ENCODE data around the gene NSG1. TPM values are rescaled to one million over a fixed set of nuclear protein-coding genes. Genes with fewer than 3 reads are reported as not detected.

NSG1 gene
- total RNA-seq, 2 donors from 2014 or later: 0.27 to 0.56 TPM

- DNase-seq (ENCODE audit: low spot score) (no peak), ATAC-seq (ENCODE audit: insufficient number of reproducible peaks, low FRiP score, low read depth) (no peak)
- no peaks in the 10 kb centered on the region for H3K27me3 ChIP-seq (replicated peaks; ENCODE audit: insufficient read depth)
- no peak for TF ChIP-seq CTCF (IDR thresholded peaks at IDR 0.05)
- no peak overlapping the region for H3K27ac ChIP-seq
- H3K4me1 ChIP-seq (ENCODE audit: control insufficient read depth in 1 of 2, low read depth in 2 of 2): no peaks in the 10 kb centered on the region
- H3K36me3 ChIP-seq: no peaks in the 10 kb centered on the region
- no peaks in the 10 kb centered on the region for H3K9me3 ChIP-seq
- no peak overlapping the region for H3K4me3 ChIP-seq
Observed at GRCh38 chr4:4394644-4395043, 7.7 kb downstream of the NSG1 start.

GRCh38 chr4:4395371-4395770 is 8.5 kb downstream of the NSG1 start:
- TF ChIP-seq CTCF (IDR thresholded peaks at IDR 0.05): no peak
- Histone ChIP-seq H3K27me3 (replicated peaks; ENCODE audit: insufficient read depth) (no peaks in the 10 kb centered on the region), H3K4me1 (ENCODE audit: control insufficient read depth in 1 of 2, low read depth in 2 of 2) (no peaks in the 10 kb centered on the region), H3K36me3 (no peaks in the 10 kb centered on the region), H3K4me3 (no peak overlapping the region), H3K9me3 (peaks cover 2% of the 10 kb centered on the region), H3K27ac (no peak overlapping the region)
- ATAC-seq (ENCODE audit: insufficient number of reproducible peaks, low FRiP score, low read depth) (no peak), DNase-seq (ENCODE audit: low spot score) (no peak)

GRCh38 chr4:4395849-4396627 is 9.1 kb downstream of the NSG1 start:
- Histone ChIP-seq H3K27ac (no peak overlapping the region), H3K27me3 (replicated peaks; ENCODE audit: insufficient read depth) (no peaks in the 10 kb centered on the region), H3K4me3 (no peak overlapping the region), H3K4me1 (ENCODE audit: control insufficient read depth in 1 of 2, low read depth in 2 of 2) (no peaks in the 10 kb centered on the region), H3K9me3 (peaks cover 5% of the 10 kb centered on the region), H3K36me3 (no peaks in the 10 kb centered on the region)
- TF ChIP-seq CTCF (IDR thresholded peaks at IDR 0.05): no peak
- no peak for ATAC-seq (ENCODE audit: insufficient number of reproducible peaks, low FRiP score, low read depth)
- no peak for DNase-seq (ENCODE audit: low spot score)

- Histone ChIP-seq H3K9me3 (peaks cover 5% of the 10 kb centered on the region), H3K4me1 (ENCODE audit: control insufficient read depth in 1 of 2, low read depth in 2 of 2) (no peaks in the 10 kb centered on the region), H3K27me3 (replicated peaks; ENCODE audit: insufficient read depth) (no peaks in the 10 kb centered on the region), H3K4me3 (no peak overlapping the region), H3K36me3 (no peaks in the 10 kb centered on the region), H3K27ac (no peak overlapping the region)
- no peak for DNase-seq (ENCODE audit: low spot score)
- no peak for ATAC-seq (ENCODE audit: insufficient number of reproducible peaks, low FRiP score, low read depth)
- TF ChIP-seq CTCF (IDR thresholded peaks at IDR 0.05): no peak
Observed at GRCh38 chr4:4396628-4397440, 9.9 kb downstream of the NSG1 start.

- Histone ChIP-seq H3K27me3 (replicated peaks; ENCODE audit: insufficient read depth) (no peaks in the 10 kb centered on the region), H3K4me3 (no peak overlapping the region), H3K4me1 (ENCODE audit: control insufficient read depth in 1 of 2, low read depth in 2 of 2) (no peaks in the 10 kb centered on the region), H3K27ac (no peak overlapping the region), H3K9me3 (peaks cover 5% of the 10 kb centered on the region), H3K36me3 (no peaks in the 10 kb centered on the region)
- DNase-seq (ENCODE audit: low spot score): no peak
- ATAC-seq (ENCODE audit: insufficient number of reproducible peaks, low FRiP score, low read depth): no peak
- no peak for TF ChIP-seq CTCF (IDR thresholded peaks at IDR 0.05)
Observed at GRCh38 chr4:4397441-4397819, 10.5 kb downstream of the NSG1 start.
